ENCODE results near the gene UQCRC1.

GRCh38 chr3:48553361-48553760 lies 56.1 kb downstream of the UQCRC1 start:
- TF ChIP-seq POLR2AphosphoS5 (IDR thresholded peaks at IDR 0.05) (no peak), POLR2A (IDR thresholded peaks at IDR 0.05) (no peak), CTCF (IDR thresholded peaks at IDR 0.05) (no peak)

Data from upper lobe of left lung (tissue), 4 donors.